GM06990 (cell line): ENCODE measurements around the gene URI1.
"Not testable (repeated sequence)": the region's sequence is repeated elsewhere in the genome, so short reads cannot be mapped to it uniquely, and the experiment has no call there.

Source experiments
- DNase-seq: peaks from one replicate; pipeline ENCODE4 v3.0.0-alpha.2; 2011; ENCODE audit not compliant: insufficient read length; ENCODE audit errors: extremely low read depth
- H3K27me3 ChIP-seq: replicated peaks from 2 replicates; pipeline ENCODE4 v1.6.0; 2011; ENCODE audit warnings: low read length; ENCODE audit not compliant: control insufficient read depth, insufficient read depth
- H3K36me3 ChIP-seq: 2 replicates; pipeline ENCODE4 v1.5.1; 2011; ENCODE audit warnings: low read length; ENCODE audit not compliant: control insufficient read depth, insufficient read depth
- H3K4me3 ChIP-seq: replicated peaks from 2 replicates; pipeline ENCODE4 v1.5.1; 2011; ENCODE audit warnings: low read depth, mild to moderate bottlenecking, control low read depth, low read length
- CTCF ChIP-seq: IDR thresholded peaks from 2 replicates; pipeline ENCODE4 v1.5.1; 2011; ENCODE audit warnings: low read length, control low read depth, mild to moderate bottlenecking, inconsistent platforms; ENCODE audit not compliant: insufficient read depth, poor library complexity, severe bottlenecking

The URI1 gene

GRCh38 chr19:29963576-29963975, 21.5 kb downstream of the URI1 start:
- TF ChIP-seq CTCF: no peak
- Histone ChIP-seq H3K4me3 (no peak overlapping the region), H3K27me3 (no peaks in the 10 kb centered on the region), H3K36me3 (no peaks in the 10 kb centered on the region)
- no peak for DNase-seq

- Histone ChIP-seq H3K4me3 (no peak overlapping the region), H3K27me3 (no peaks in the 10 kb centered on the region), H3K36me3 (no peaks in the 10 kb centered on the region)
- DNase-seq: no peak
- no peak for TF ChIP-seq CTCF
These were observed 22.1 kb downstream of the URI1 start for GRCh38 chr19:29964171-29964570.

- no peak overlapping the region for H3K4me3 ChIP-seq
- DNase-seq: no peak
These were observed 23.5 kb downstream of the URI1 start for GRCh38 chr19:29965492-29965891.

GRCh38 chr19:29966142-29966541, 24.1 kb downstream of the URI1 start:
- H3K36me3 ChIP-seq, DNase-seq, H3K27me3 ChIP-seq, H3K4me3 ChIP-seq: not testable (repeated sequence)

More at GRCh38 chr19:29965492-29965891, 23.5 kb downstream of the URI1 start:
- H3K27me3 ChIP-seq: no peaks in the 10 kb centered on the region
- H3K36me3 ChIP-seq: no peaks in the 10 kb centered on the region
- no peak for TF ChIP-seq CTCF

GRCh38 chr19:29966588-29967249, 24.7 kb downstream of the URI1 start:
- TF ChIP-seq CTCF: peak; percentile 41
- Histone ChIP-seq H3K27me3 (no peaks in the 10 kb centered on the region), H3K4me3 (no peak overlapping the region), H3K36me3 (no peaks in the 10 kb centered on the region)
- DNase-seq: peak; percentile 20

- no peak overlapping the region for H3K4me3 ChIP-seq
- no peaks in the 10 kb centered on the region for H3K27me3 ChIP-seq
- no peak for TF ChIP-seq CTCF
- H3K36me3 ChIP-seq: no peaks in the 10 kb centered on the region
- no peak for DNase-seq
These were observed 25.6 kb downstream of the URI1 start for GRCh38 chr19:29967623-29968022.
